A549 (cell line): ENCODE results near the gene ADAR.

Source experiments
- BCL3 ChIP-seq: fragments of >200 bp; sonication (Bioruptor Twin); formaldehyde crosslinking; IDR thresholded peaks from 3 replicates; pipeline ENCODE4 v1.6.1; 2016
- BHLHE40 ChIP-seq: IDR thresholded peaks from 2 replicates; pipeline ENCODE4 v1.6.1; 2012; ENCODE audit warnings: low read depth, low read length, inconsistent platforms
- CTCF ChIP-seq: fragments of >200 bp; sonication (Bioruptor Twin); formaldehyde crosslinking; IDR thresholded peaks from 3 replicates; pipeline ENCODE4 v1.5.1; 2016
- EP300 ChIP-seq, 2 experiments: fragments of >200 bp; sonication (Bioruptor Twin); formaldehyde crosslinking; IDR thresholded peaks; 2 replicates in 1 of 2; 3 replicates in 1 of 2; pipeline ENCODE4 v1.6.1; 2016 to 2017
- HDAC2 ChIP-seq: fragments of 200-600 bp; sonication (generic); IDR thresholded peaks from 2 replicates; pipeline ENCODE4 v1.6.1; 2016
- HMGXB4 ChIP-seq: fragments of 250-450 bp; sonication (Bioruptor Pico); IDR thresholded peaks from 2 replicates; pipeline ENCODE4 v1.5.0; 2021; ENCODE audit warnings: mild to moderate bottlenecking, moderate library complexity, borderline replicate concordance
- KDM1A ChIP-seq: fragments of 200-600 bp; sonication (generic); IDR thresholded peaks from 2 replicates; pipeline ENCODE4 v1.6.1; 2016; ENCODE audit warnings: low read depth, mild to moderate bottlenecking
- KDM5A ChIP-seq: fragments of 200-600 bp; sonication (generic); IDR thresholded peaks from 2 replicates; pipeline ENCODE4 v1.6.1; 2016; ENCODE audit warnings: antibody characterized with exemption, mild to moderate bottlenecking
- PBX3 ChIP-seq: IDR thresholded peaks from 2 replicates; pipeline ENCODE4 v1.6.1; 2012
- POLR2A ChIP-seq: IDR thresholded peaks from 2 replicates; pipeline ENCODE4 v1.6.1; 2012; ENCODE audit warnings: mild to moderate bottlenecking, low read length
- RNF2 ChIP-seq: fragments of 200-600 bp; sonication (generic); IDR thresholded peaks from 2 replicates; pipeline ENCODE4 v1.6.1; 2016; ENCODE audit warnings: low read depth, mild to moderate bottlenecking, antibody characterized with exemption, moderate library complexity, borderline replicate concordance
- TP53 ChIP-seq: fragments of 250-450 bp; sonication (Bioruptor Pico); IDR thresholded peaks from 2 replicates; pipeline ENCODE4 v1.5.0; 2021; ENCODE audit warnings: mild to moderate bottlenecking, moderate library complexity
- USF2 ChIP-seq: fragments of 450-650 bp; IDR thresholded peaks from 2 replicates; pipeline ENCODE4 v1.6.1; 2014; ENCODE audit warnings: antibody characterized with exemption

- no peak for TF ChIP-seq EP300 (IDR thresholded peaks at IDR 0.05)
- TF ChIP-seq CTCF: no peak
- TF ChIP-seq KDM1A: no peak
- TF ChIP-seq KDM5A: no peak
- TF ChIP-seq RNF2: no peak
- TF ChIP-seq BHLHE40: no peak
- TF ChIP-seq HDAC2: no peak
- no peak for TF ChIP-seq TP53 (CRISPR knock-in tag)
- no peak for TF ChIP-seq PBX3
- TF ChIP-seq USF2: no peak
- no peak for TF ChIP-seq POLR2A
- no peak for TF ChIP-seq HMGXB4 (CRISPR knock-in tag)
- no peak for TF ChIP-seq BCL3
Observed at GRCh38 chr1:154556422-154556821, 51.6 kb downstream of the ADAR start.
